ENCODE measurements around the gene SERPINA4. TPM values are rescaled to one million over a fixed set of nuclear protein-coding genes. Genes with fewer than 3 reads are reported as not detected.
"Not testable (repeated sequence)": the region's sequence is repeated elsewhere in the genome, so short reads cannot be mapped to it uniquely, and the experiment has no call there.

Gene SERPINA4
- total RNA-seq, 1 donor from 2014 or later: not detected

DNA sequence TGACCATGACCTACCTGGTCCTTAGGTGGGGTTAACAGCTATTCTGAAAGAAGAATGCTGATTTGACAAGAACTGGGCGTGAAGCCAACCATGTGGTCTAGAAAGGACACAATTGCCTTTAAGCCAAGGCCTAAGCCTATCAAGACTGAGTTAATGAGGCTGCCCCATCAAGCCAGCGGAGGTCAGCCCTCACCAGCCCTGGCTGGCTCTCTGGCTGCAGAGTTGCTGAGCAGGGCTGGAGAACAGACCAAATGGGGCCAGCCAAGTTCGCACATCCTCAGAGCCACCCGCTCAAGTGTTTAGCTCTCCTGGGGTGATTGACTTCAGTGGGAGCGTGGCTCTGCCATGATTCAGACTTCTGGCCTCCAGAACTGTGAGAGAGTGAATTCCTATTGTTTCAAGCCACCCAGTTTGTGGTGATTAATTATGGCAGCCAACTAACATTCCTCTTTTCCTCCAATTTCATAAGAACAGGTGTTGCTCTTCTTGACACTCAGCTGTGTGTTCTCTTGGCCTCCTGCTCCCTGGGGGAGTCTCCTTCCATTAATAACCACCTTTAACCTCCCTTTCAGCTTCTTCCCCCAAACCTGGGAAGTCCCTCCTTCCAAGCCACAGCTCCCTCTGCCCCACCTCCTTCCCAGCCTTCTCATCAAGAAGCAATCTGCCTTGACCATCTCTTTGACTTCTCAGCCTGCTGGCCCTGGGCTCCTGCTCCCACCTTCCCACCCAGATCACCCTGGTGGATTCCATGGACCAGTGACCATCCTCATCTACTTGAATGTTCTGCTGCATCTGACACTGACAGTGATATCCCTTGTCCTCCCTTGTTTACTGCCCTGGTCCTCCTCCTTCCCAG lies 14.7 kb downstream of the SERPINA4 start:
- Mint-ChIP-seq H3K36me3 (ENCODE audit: low read depth, unreplicated experiment) (no peaks in the 10 kb centered on the region), H3K9me3 (ENCODE audit: unreplicated experiment) (no peaks in the 10 kb centered on the region), H3K4me3 (ENCODE audit: unreplicated experiment) (no peak overlapping the region), H3K4me1 (ENCODE audit: low read depth, unreplicated experiment) (no peaks in the 10 kb centered on the region), H3K27me3 (ENCODE audit: low read depth, unreplicated experiment) (peaks cover 17% of the 10 kb centered on the region), H3K27ac (ENCODE audit: unreplicated experiment) (peak overlapping the region; percentile 10)
- Histone ChIP-seq H4K20me1 (ENCODE audit: insufficient read depth, low read length) (no peaks in the 10 kb centered on the region), H3K4me2 (ENCODE audit: low read length) (peak overlapping the region; percentile 1), H3K4me3 (ENCODE audit: insufficient read depth, low read depth, low read length) (no peak overlapping the region), H3K79me2 (ENCODE audit: insufficient read depth, low read length) (no peaks in the 10 kb centered on the region), H3K4me1 (ENCODE audit: insufficient read depth, low read length) (peaks cover 19% of the 10 kb centered on the region), H3K27me3 (ENCODE audit: insufficient read depth, low read length) (no peaks in the 10 kb centered on the region), H2AFZ (ENCODE audit: low read depth, low read length) (no peak overlapping the region), H3K36me3 (ENCODE audit: insufficient read depth, low read length) (no peaks in the 10 kb centered on the region), H3K9ac (ENCODE audit: low read length) (no peak overlapping the region), H3K9me3 (ENCODE audit: insufficient read depth, low read depth, low read length) (no peaks in the 10 kb centered on the region), H3K27ac (ENCODE audit: low read depth, low read length) (no peak overlapping the region)
- no peak for TF ChIP-seq EZH2 (IDR thresholded peaks at IDR 0.05; ENCODE audit: insufficient read depth, low read length)
- TF ChIP-seq, protein P1, sequence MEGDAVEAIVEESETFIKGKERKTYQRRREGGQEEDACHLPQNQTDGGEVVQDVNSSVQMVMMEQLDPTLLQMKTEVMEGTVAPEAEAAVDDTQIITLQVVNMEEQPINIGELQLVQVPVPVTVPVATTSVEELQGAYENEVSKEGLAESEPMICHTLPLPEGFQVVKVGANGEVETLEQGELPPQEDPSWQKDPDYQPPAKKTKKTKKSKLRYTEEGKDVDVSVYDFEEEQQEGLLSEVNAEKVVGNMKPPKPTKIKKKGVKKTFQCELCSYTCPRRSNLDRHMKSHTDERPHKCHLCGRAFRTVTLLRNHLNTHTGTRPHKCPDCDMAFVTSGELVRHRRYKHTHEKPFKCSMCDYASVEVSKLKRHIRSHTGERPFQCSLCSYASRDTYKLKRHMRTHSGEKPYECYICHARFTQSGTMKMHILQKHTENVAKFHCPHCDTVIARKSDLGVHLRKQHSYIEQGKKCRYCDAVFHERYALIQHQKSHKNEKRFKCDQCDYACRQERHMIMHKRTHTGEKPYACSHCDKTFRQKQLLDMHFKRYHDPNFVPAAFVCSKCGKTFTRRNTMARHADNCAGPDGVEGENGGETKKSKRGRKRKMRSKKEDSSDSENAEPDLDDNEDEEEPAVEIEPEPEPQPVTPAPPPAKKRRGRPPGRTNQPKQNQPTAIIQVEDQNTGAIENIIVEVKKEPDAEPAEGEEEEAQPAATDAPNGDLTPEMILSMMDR (IDR thresholded peaks at IDR 0.05; ENCODE audit: insufficient read depth, low read depth, low read length): no peak
- FAIRE-seq (no peak), DNase-seq (ENCODE audit: low read depth) (peak; percentile 94)

- H2AFZ ChIP-seq (ENCODE audit: low read depth, low read length); H3K4me3 ChIP-seq (ENCODE audit: insufficient read depth, low read depth, low read length); H3K79me2 ChIP-seq (ENCODE audit: insufficient read depth, low read length); H3K4me1 ChIP-seq (ENCODE audit: insufficient read depth, low read length); H3K9ac ChIP-seq (ENCODE audit: low read length); DNase-seq (ENCODE audit: low read depth); H3K36me3 Mint-ChIP-seq (ENCODE audit: low read depth, unreplicated experiment); H3K9me3 Mint-ChIP-seq (ENCODE audit: unreplicated experiment); H3K27ac ChIP-seq (ENCODE audit: low read depth, low read length); H3K27ac Mint-ChIP-seq (ENCODE audit: unreplicated experiment); FAIRE-seq; H4K20me1 ChIP-seq (ENCODE audit: insufficient read depth, low read length); H3K4me2 ChIP-seq (ENCODE audit: low read length); H3K9me3 ChIP-seq (ENCODE audit: insufficient read depth, low read depth, low read length); H3K4me3 Mint-ChIP-seq (ENCODE audit: unreplicated experiment); H3K4me1 Mint-ChIP-seq (ENCODE audit: low read depth, unreplicated experiment); H3K27me3 ChIP-seq (ENCODE audit: insufficient read depth, low read length); H3K36me3 ChIP-seq (ENCODE audit: insufficient read depth, low read length): not testable (repeated sequence)
- peaks cover 17% of the 10 kb centered on the region for H3K27me3 Mint-ChIP-seq (ENCODE audit: low read depth, unreplicated experiment)
Observed at GRCh38 chr14:94577472-94577871, 16.2 kb downstream of the SERPINA4 start.

- FAIRE-seq (no peak), DNase-seq (ENCODE audit: low read depth) (no peak)
- no peak overlapping the region for H3K27ac ChIP-seq (ENCODE audit: low read depth, low read length)
- no peaks in the 10 kb centered on the region for H3K9me3 ChIP-seq (ENCODE audit: insufficient read depth, low read depth, low read length)
- H3K27me3 Mint-ChIP-seq (ENCODE audit: low read depth, unreplicated experiment): peaks cover 17% of the 10 kb centered on the region
- peaks cover 7% of the 10 kb centered on the region for H3K9me3 Mint-ChIP-seq (ENCODE audit: unreplicated experiment)
- H3K36me3 ChIP-seq (ENCODE audit: insufficient read depth, low read length): no peaks in the 10 kb centered on the region
- no peak for TF ChIP-seq EZH2 (IDR thresholded peaks at IDR 0.05; ENCODE audit: insufficient read depth, low read length)
- TF ChIP-seq, protein P1 (IDR thresholded peaks at IDR 0.05; ENCODE audit: insufficient read depth, low read depth, low read length): no peak
- H3K9ac ChIP-seq (ENCODE audit: low read length): no peak overlapping the region
- H4K20me1 ChIP-seq (ENCODE audit: insufficient read depth, low read length): no peaks in the 10 kb centered on the region
- no peaks in the 10 kb centered on the region for H3K36me3 Mint-ChIP-seq (ENCODE audit: low read depth, unreplicated experiment)
- H3K4me2 ChIP-seq (ENCODE audit: low read length): no peak overlapping the region
- no peak overlapping the region for H3K4me3 ChIP-seq (ENCODE audit: insufficient read depth, low read depth, low read length)
- no peak overlapping the region for H3K27ac Mint-ChIP-seq (ENCODE audit: unreplicated experiment)
- H3K4me3 Mint-ChIP-seq (ENCODE audit: unreplicated experiment): no peak overlapping the region
- H3K4me1 Mint-ChIP-seq (ENCODE audit: low read depth, unreplicated experiment): no peaks in the 10 kb centered on the region
- H3K27me3 ChIP-seq (ENCODE audit: insufficient read depth, low read length): no peaks in the 10 kb centered on the region
- no peak overlapping the region for H2AFZ ChIP-seq (ENCODE audit: low read depth, low read length)
- H3K4me1 ChIP-seq (ENCODE audit: insufficient read depth, low read length): peaks cover 9% of the 10 kb centered on the region
- H3K79me2 ChIP-seq (ENCODE audit: insufficient read depth, low read length): no peaks in the 10 kb centered on the region
Observed at GRCh38 chr14:94578712-94579111, 17.5 kb downstream of the SERPINA4 start.

Data from astrocyte (in vitro differentiated cells and primary cell).